ENCODE data around the gene SDF4.

DNA sequence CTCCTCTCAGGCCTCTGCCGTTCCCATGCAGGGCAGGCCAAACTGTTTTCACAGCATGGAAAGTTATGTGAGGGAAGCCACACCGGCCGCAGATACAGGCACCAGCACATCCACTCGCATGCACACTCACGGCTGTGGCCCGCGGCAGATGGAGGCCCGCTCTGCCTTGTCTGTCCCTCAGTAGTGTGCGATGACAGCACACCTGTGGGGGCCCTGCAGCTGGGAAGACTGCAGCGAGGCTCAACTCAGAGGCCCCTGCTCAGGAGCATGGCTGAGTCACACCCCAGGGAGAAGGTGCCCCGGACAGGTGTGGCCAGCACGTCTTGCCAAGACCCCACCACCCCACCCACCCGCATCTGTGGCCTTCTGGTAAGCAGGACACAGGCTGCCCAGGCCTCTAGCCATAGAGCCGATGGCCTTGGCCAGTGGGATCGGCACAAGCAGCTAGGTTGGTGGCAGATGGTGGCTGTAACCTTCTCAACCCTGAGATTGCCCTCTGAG lies 43.2 kb upstream of the SDF4 start:
- TF ChIP-seq, protein P1, sequence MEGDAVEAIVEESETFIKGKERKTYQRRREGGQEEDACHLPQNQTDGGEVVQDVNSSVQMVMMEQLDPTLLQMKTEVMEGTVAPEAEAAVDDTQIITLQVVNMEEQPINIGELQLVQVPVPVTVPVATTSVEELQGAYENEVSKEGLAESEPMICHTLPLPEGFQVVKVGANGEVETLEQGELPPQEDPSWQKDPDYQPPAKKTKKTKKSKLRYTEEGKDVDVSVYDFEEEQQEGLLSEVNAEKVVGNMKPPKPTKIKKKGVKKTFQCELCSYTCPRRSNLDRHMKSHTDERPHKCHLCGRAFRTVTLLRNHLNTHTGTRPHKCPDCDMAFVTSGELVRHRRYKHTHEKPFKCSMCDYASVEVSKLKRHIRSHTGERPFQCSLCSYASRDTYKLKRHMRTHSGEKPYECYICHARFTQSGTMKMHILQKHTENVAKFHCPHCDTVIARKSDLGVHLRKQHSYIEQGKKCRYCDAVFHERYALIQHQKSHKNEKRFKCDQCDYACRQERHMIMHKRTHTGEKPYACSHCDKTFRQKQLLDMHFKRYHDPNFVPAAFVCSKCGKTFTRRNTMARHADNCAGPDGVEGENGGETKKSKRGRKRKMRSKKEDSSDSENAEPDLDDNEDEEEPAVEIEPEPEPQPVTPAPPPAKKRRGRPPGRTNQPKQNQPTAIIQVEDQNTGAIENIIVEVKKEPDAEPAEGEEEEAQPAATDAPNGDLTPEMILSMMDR (IDR thresholded peaks at IDR 0.05) = no peak
- TF ChIP-seq POLR2A (IDR thresholded peaks at IDR 0.05) = no peak

Data from lower leg skin (tissue), 3 donors.